ENCODE results near the gene OR8G1. TPM values are rescaled to one million over a fixed set of nuclear protein-coding genes. Genes with fewer than 3 reads are reported as not detected.

Gene OR8G1
- total and polyA plus RNA-seq, 9 of the 15 experiments (the other 6 are each of a cell fraction or from before 2014, with no cell fraction given) = 0.03 to 1.4 (median 0.51) TPM; not detected in 1

DNA sequence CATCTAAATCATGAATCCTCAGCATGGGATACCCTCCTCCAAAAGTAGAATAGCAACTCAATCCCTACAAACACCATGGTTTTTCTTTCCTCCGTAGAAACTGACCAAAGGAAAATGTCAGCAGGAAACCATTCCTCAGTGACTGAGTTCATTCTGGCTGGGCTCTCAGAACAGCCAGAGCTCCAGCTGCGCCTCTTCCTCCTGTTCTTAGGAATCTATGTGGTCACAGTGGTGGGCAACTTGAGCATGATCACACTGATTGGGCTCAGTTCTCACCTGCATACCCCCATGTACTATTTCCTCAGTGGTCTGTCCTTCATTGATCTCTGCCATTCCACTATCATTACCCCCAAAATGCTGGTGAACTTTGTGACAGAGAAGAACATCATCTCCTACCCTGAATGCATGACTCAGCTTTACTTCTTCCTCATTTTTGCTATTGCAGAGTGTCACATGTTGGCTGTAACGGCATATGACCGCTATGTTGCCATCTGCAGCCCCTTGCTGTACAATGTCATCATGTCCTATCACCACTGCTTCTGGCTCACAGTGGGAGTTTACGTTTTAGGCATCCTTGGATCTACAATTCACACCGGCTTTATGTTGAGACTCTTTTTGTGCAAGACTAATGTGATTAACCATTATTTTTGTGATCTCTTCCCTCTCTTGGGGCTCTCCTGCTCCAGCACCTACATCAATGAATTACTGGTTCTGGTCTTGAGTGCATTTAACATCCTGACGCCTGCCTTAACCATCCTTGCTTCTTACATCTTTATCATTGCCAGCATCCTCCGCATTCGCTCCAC lies 16.1 kb upstream of the OR8G1 start (continued):
- TF ChIP-seq, protein P1, sequence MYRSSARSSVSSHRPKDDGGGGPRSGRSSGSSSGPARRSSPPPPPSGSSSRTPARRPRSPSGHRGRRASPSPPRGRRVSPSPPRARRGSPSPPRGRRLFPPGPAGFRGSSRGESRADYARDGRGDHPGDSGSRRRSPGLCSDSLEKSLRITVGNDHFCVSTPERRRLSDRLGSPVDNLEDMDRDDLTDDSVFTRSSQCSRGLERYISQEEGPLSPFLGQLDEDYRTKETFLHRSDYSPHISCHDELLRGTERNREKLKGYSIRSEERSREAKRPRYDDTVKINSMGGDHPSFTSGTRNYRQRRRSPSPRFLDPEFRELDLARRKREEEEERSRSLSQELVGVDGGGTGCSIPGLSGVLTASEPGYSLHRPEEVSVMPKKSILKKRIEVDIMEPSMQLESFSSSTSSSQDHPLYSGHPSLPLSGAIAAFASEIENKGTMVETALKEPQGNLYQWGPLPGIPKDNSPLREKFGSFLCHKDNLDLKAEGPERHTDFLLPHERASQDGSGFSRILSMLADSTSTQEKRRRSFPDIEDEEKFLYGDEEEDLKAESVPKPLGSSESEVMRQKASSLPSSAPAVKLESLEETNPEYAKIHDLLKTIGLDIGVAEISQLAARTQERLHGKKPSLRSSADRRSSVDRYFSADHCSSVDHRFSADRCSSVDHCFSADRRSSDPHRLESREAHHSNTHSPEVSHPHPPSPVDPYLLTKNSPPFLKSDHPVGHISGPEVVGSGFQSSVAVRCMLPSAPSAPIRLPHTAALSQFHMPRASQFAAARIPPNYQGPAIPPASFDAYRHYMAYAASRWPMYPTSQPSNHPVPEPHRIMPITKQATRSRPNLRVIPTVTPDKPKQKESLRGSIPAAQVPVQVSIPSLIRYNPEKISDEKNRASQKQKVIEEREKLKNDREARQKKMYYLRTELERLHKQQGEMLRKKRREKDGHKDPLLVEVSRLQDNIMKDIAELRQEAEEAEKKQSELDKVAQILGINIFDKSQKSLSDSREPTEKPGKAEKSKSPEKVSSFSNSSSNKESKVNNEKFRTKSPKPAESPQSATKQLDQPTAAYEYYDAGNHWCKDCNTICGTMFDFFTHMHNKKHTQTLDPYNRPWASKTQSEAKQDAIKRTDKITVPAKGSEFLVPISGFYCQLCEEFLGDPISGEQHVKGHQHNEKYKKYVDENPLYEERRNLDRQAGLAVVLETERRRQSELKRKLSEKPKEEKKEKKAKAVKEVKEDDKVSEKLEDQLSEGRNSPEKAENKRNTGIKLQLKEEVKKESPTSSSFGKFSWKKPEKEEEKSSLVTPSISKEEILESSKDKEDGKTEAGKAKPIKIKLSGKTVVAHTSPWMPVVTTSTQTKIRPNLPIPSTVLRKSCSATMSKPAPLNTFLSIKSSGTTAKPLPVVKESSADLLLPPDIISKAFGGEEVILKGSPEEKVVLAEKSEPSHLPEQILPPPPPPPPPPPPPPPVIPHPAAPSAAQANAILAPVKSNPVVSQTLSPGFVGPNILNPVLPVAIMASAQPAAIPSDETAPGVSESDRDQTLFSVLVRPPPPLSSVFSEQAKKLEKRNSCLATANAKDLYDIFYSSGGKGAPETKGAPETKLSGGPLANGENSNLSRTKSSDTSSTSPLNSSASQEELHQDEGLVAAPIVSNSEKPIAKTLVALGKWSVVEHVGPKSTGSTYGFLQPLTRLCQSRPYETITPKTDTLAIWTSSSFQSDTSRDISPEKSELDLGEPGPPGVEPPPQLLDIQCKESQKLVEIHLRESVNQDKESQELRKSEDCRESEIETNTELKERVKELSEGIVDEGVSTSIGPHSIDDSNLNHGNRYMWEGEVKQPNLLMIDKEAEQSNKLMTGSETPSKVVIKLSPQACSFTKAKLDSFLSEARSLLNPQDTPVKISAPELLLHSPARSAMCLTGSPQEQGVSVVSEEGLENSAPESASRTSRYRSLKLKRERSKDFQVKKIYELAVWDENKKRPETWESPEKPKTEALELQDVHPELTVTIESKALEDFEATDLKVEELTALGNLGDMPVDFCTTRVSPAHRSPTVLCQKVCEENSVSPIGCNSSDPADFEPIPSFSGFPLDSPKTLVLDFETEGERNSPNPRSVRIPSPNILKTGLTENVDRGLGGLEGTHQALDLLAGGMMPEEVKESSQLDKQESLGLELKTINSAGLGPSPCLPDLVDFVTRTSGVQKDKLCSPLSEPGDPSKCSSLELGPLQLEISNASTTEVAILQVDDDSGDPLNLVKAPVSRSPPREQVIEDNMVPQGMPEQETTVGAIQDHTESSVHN (IDR thresholded peaks at IDR 0.05; ENCODE audit: borderline replicate concordance in 1 of 2, low read depth in 1 of 2) = peak in 1 of 2 experiments; percentile 72; a peak in 2 of 4 replicates
- TF ChIP-seq SMARCE1 (IDR thresholded peaks at IDR 0.05) (peak; percentile 77), CEBPB (tag; IDR thresholded peaks at IDR 0.05) (peak; percentile 73), BRD9 (IDR thresholded peaks at IDR 0.05; ENCODE audit: low read depth, partially characterized antibody) (peak; percentile 71), AFF4 (CRISPR knock-in tag; IDR thresholded peaks at IDR 0.05) (0 out of 2 replicates have a peak, but pooled peaks have one; percentile 32), HOMEZ (CRISPR knock-in tag; IDR thresholded peaks at IDR 0.05) (0 out of 2 replicates have a peak, but pooled peaks have one; percentile 9), PKNOX1 (IDR thresholded peaks at IDR 0.05) (peak; percentile 50; the same call in 1 of the 2 replicates), NFE2 (IDR thresholded peaks at IDR 0.05; ENCODE audit: low read depth) (peak; percentile 97), DDX20 (tag; IDR thresholded peaks at IDR 0.05; ENCODE audit: low read depth) (0 out of 2 replicates have a peak, but pooled peaks have one; percentile 54), RAD51 (IDR thresholded peaks at IDR 0.05; ENCODE audit: borderline replicate concordance, low read depth) (peak; percentile 88), ZNF41 (CRISPR knock-in tag; conservative IDR thresholded peaks at IDR 0.05) (0 out of 2 replicates have a peak, but pooled peaks have one; percentile 18)

All from K562 (cell line).